ENCODE results near the gene PRSS12. TPM values are rescaled to one million over a fixed set of nuclear protein-coding genes. Genes with fewer than 3 reads are reported as not detected.

Gene PRSS12
- total RNA-seq, 1 experiment from 2014 or later, result 3.1 TPM

DNA sequence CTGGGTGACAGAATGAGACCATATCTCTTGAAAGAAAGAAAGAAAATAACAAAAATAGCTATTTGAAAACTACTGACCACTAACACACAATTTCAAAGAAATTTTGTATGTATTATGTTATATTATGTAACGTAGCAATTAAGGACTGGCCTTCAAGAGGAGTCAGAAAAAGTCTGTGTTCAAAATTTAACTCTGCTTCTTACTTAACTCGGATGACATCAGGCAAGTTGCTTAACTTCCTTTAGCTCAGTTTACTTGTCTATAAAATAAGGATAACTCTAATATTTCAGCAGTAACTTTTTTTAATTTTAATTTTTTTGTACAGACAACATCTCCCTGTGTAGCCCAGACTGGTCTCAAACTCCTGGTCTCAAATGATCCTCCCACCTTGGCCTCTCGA, 14.6 kb upstream of the PRSS12 start:
- intact Hi-C loops (cut with micrococcal nuclease; ENCODE audit: unreplicated experiment), result no loop called here
- H3K36me3 ChIP-seq (ENCODE audit: insufficient read depth, low read length, poor library complexity, severe bottlenecking), result no peaks in the 10 kb centered on the region
- H3K27me3 ChIP-seq (replicated peaks; ENCODE audit: insufficient read depth, low read depth, low read length, poor library complexity), result no peaks in the 10 kb centered on the region
- no TSS peak for BruUV-seq (replicated peaks)
- no peaks in the 10 kb centered on the region for H3K9me3 ChIP-seq (ENCODE audit: low read depth, low read length, poor library complexity, severe bottlenecking)
- TF ChIP-seq CTCF (conservative IDR thresholded peaks at IDR 0.05; ENCODE audit: low read depth, low read length) (no peak), EZH2 (IDR thresholded peaks at IDR 0.05; ENCODE audit: borderline replicate concordance, low read depth, low read length, poor library complexity, severe bottlenecking) (no peak)
- H3K27ac ChIP-seq (ENCODE audit: low read depth, low read length, poor library complexity, severe bottlenecking), result no peak overlapping the region
- H3K4me1 ChIP-seq (ENCODE audit: insufficient read depth, low read length, poor library complexity, severe bottlenecking), result no peaks in the 10 kb centered on the region
- H3K4me3 ChIP-seq (ENCODE audit: low read depth, low read length, poor library complexity, severe bottlenecking), result no peak overlapping the region
- no peak for DNase-seq (ENCODE audit: low spot score)
- POLR2A ChIA-PET (ENCODE audit: low non-redundant PET), result no interaction called here
- CTCF ChIA-PET, result interaction anchor here (0.6 to 0.7 kb wide), 2 partner anchors 10 to 16 kb away, joined by 3 to 4 read pairs; no protein-coding TSS in a partner anchor

DNA sequence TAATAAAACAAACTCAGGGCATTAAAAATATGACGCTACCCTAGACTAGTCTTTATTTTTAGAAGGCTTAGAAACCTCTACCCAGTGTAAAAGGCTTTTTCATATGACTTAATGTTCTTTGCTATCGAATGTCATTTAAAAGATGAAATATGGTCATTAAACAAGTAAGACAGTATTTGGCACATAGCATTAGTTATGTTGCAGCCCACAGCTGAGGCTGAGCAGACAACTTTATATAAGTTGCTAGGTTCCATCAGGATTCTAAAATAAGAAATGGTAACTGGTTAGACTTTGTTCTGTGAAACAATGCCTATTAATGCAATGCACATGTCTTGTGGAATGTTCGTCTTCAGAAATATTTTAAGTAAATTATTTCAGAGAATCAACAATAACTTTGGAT, 10.4 kb upstream of the PRSS12 start:
- TF ChIP-seq EZH2 (IDR thresholded peaks at IDR 0.05; ENCODE audit: borderline replicate concordance, low read depth, low read length, poor library complexity, severe bottlenecking) (no peak), CTCF (conservative IDR thresholded peaks at IDR 0.05; ENCODE audit: low read depth, low read length) (no peak)
- ChIA-PET CTCF (no interaction called here), POLR2A (ENCODE audit: low non-redundant PET) (no interaction called here)
- Histone ChIP-seq H3K27ac (ENCODE audit: low read depth, low read length, poor library complexity, severe bottlenecking) (no peak overlapping the region), H3K4me3 (ENCODE audit: low read depth, low read length, poor library complexity, severe bottlenecking) (no peak overlapping the region), H3K4me1 (ENCODE audit: insufficient read depth, low read length, poor library complexity, severe bottlenecking) (peaks cover 5% of the 10 kb centered on the region), H3K27me3 (replicated peaks; ENCODE audit: insufficient read depth, low read depth, low read length, poor library complexity) (no peaks in the 10 kb centered on the region), H3K9me3 (ENCODE audit: low read depth, low read length, poor library complexity, severe bottlenecking) (no peaks in the 10 kb centered on the region), H3K36me3 (ENCODE audit: insufficient read depth, low read length, poor library complexity, severe bottlenecking) (no peaks in the 10 kb centered on the region)
- no peak for DNase-seq (ENCODE audit: low spot score)
- intact Hi-C loops (cut with micrococcal nuclease; ENCODE audit: unreplicated experiment), result no loop called here
- no TSS peak for BruUV-seq (replicated peaks)

GRCh38 chr4:118361192-118361591, 8.4 kb upstream of the PRSS12 start:
- H3K27ac ChIP-seq (ENCODE audit: low read depth, low read length, poor library complexity, severe bottlenecking), result no peak overlapping the region
- POLR2A ChIA-PET (ENCODE audit: low non-redundant PET), result no interaction called here
- CTCF ChIA-PET, result no interaction called here
- intact Hi-C loops (cut with micrococcal nuclease; ENCODE audit: unreplicated experiment), result no loop called here
- H3K36me3 ChIP-seq (ENCODE audit: insufficient read depth, low read length, poor library complexity, severe bottlenecking), result no peaks in the 10 kb centered on the region
- no peak for DNase-seq (ENCODE audit: low spot score)
- no peaks in the 10 kb centered on the region for H3K27me3 ChIP-seq (replicated peaks; ENCODE audit: insufficient read depth, low read depth, low read length, poor library complexity)
- BruUV-seq (replicated peaks), result no TSS peak
- peaks cover 5% of the 10 kb centered on the region for H3K4me1 ChIP-seq (ENCODE audit: insufficient read depth, low read length, poor library complexity, severe bottlenecking)
- no peaks in the 10 kb centered on the region for H3K9me3 ChIP-seq (ENCODE audit: low read depth, low read length, poor library complexity, severe bottlenecking)
- no peak overlapping the region for H3K4me3 ChIP-seq (ENCODE audit: low read depth, low read length, poor library complexity, severe bottlenecking)
- TF ChIP-seq EZH2 (IDR thresholded peaks at IDR 0.05; ENCODE audit: borderline replicate concordance, low read depth, low read length, poor library complexity, severe bottlenecking) (no peak), CTCF (conservative IDR thresholded peaks at IDR 0.05; ENCODE audit: low read depth, low read length) (no peak)

Measured in A673 (cell line).